HG02870 (cell line): ENCODE data around the gene FBXO31.
"Not testable (repeated sequence)": the region's sequence is repeated elsewhere in the genome, so short reads cannot be mapped to it uniquely, and the experiment has no call there.

Source experiments
- ATAC-seq: cut with Tn5 transposase; IDR thresholded peaks from one replicate; pipeline ENCODE4 v1.9.1; 2021; ENCODE audit warnings: mild to moderate bottlenecking, moderate library complexity; ENCODE audit not compliant: unreplicated experiment

The FBXO31 gene

GRCh38 chr16:87411375-87412271 is 28.0 kb upstream of the FBXO31 start:
- ATAC-seq = no peak

- no peak for ATAC-seq
Measured at GRCh38 chr16:87410968-87411367, 27.4 kb upstream of the FBXO31 start.

- no peak for ATAC-seq
Measured at GRCh38 chr16:87410530-87410929, 27.0 kb upstream of the FBXO31 start.

GRCh38 chr16:87409781-87410180 is 26.2 kb upstream of the FBXO31 start:
- no peak for ATAC-seq

- no peak for ATAC-seq
Measured at GRCh38 chr16:87409153-87409552, 25.6 kb upstream of the FBXO31 start.

GRCh38 chr16:87407511-87408112 is 24.0 kb upstream of the FBXO31 start:
- ATAC-seq = no peak

- no peak for ATAC-seq
Measured at GRCh38 chr16:87406495-87407088, 23.0 kb upstream of the FBXO31 start.

- no peak for ATAC-seq
Measured at GRCh38 chr16:87404764-87405625, 21.4 kb upstream of the FBXO31 start.

- ATAC-seq = no peak
Measured at GRCh38 chr16:87395181-87395842, 11.7 kb upstream of the FBXO31 start.

- no peak for ATAC-seq
Measured at GRCh38 chr16:87393680-87394055, 10.1 kb upstream of the FBXO31 start.

GRCh38 chr16:87392821-87393679 is 9.5 kb upstream of the FBXO31 start:
- ATAC-seq = no peak

GRCh38 chr16:87391950-87392820 is 8.6 kb upstream of the FBXO31 start, which contains the start of gene MAP1LC3B:
Gene MAP1LC3B, plus strand, starts transcription at chr16:87392336. Its CDS starts 92 bp downstream, at chr16:87392428.
- peak; percentile 48 for ATAC-seq

GRCh38 chr16:87391324-87391949 is 7.9 kb upstream of the FBXO31 start:
- ATAC-seq = peak; percentile 13

GRCh38 chr16:87390641-87391323 is 7.2 kb upstream of the FBXO31 start:
- no peak for ATAC-seq

GRCh38 chr16:87389914-87390313 is 6.3 kb upstream of the FBXO31 start:
- ATAC-seq = not testable (repeated sequence)

- ATAC-seq = no peak
Measured at GRCh38 chr16:87389245-87389644, 5.7 kb upstream of the FBXO31 start.

GRCh38 chr16:87388818-87389134 is 5.2 kb upstream of the FBXO31 start:
- ATAC-seq = no peak
